BLaER1 (cell line): ENCODE measurements around the gene ALDH3A2.
"Not testable (repeated sequence)": the region's sequence is repeated elsewhere in the genome, so short reads cannot be mapped to it uniquely, and the experiment has no call there.

Experiments used
- H3K27ac ChIP-seq: shearing (Covaris generic); formaldehyde crosslinking; 2 replicates; pipeline ENCODE4 v1.8.1; 2022
- H3K27me3 ChIP-seq: shearing (Covaris generic); formaldehyde crosslinking; 2 replicates; pipeline ENCODE4 v1.8.1; 2022
- H3K36me3 ChIP-seq: shearing (Covaris generic); formaldehyde crosslinking; 2 replicates; pipeline ENCODE4 v1.8.1; 2022
- H3K4me1 ChIP-seq: shearing (Covaris generic); formaldehyde crosslinking; 2 replicates; pipeline ENCODE4 v1.8.1; 2022
- H3K4me2 ChIP-seq: shearing (Covaris generic); formaldehyde crosslinking; 2 replicates; pipeline ENCODE4 v1.8.1; 2022
- H3K4me3 ChIP-seq: shearing (Covaris generic); formaldehyde crosslinking; 2 replicates; pipeline ENCODE4 v1.8.1; 2022
- H3K9ac ChIP-seq: shearing (Covaris generic); formaldehyde crosslinking; 2 replicates; pipeline ENCODE4 v1.8.1; 2022
- H3K9me3 ChIP-seq: shearing (Covaris generic); formaldehyde crosslinking; 2 replicates; pipeline ENCODE4 v1.8.1; 2022
- H4K20me1 ChIP-seq: shearing (Covaris generic); formaldehyde crosslinking; 2 replicates; pipeline ENCODE4 v1.8.1; 2022
- Cebpa-rat ChIP-seq: shearing (Covaris generic); IDR thresholded peaks from 2 replicates; pipeline ENCODE4 v1.8.1; 2022

The ALDH3A2 gene

DNA sequence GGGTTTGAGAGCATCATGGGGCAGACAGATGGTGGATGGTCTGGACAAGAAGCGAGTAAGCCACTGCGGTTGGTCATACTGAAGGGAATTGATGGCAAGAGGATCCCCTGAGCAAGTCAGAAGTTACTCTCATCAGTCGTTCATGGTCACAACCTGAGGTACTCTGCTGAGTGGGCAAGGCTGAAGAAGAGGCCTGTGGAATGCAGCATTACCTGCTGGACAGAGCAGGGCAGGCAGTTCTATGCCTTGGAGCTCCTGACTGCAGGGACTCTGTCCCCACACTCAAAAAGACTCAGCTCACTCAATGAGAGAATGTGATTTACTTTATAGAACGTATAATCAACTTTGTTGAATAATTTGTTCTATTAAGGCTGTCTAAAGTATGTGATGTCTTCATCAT, 28.3 kb downstream of the ALDH3A2 start:
- Histone ChIP-seq H3K4me1 (no peaks in the 10 kb centered on the region), H3K9ac (no peak overlapping the region), H3K4me2 (no peak overlapping the region), H3K4me3 (no peak overlapping the region), H4K20me1 (no peaks in the 10 kb centered on the region), H3K36me3 (peaks cover 49% of the 10 kb centered on the region), H3K27ac (no peak overlapping the region), H3K9me3 (no peaks in the 10 kb centered on the region), H3K27me3 (no peaks in the 10 kb centered on the region)
- TF ChIP-seq Cebpa-rat = no peak

GRCh38 chr17:19677736-19678379, 29.3 kb downstream of the ALDH3A2 start:
- no peak for TF ChIP-seq Cebpa-rat
- Histone ChIP-seq H3K27me3 (no peaks in the 10 kb centered on the region), H3K9me3 (no peaks in the 10 kb centered on the region)

GRCh38 chr17:19678581-19679453, 30.3 kb downstream of the ALDH3A2 start:
- no peak overlapping the region for H3K27ac ChIP-seq
- H3K9me3 ChIP-seq = no peaks in the 10 kb centered on the region
- peaks cover 31% of the 10 kb centered on the region for H3K36me3 ChIP-seq

More at GRCh38 chr17:19677736-19678379, 29.3 kb downstream of the ALDH3A2 start:
- no peak overlapping the region for H3K9ac ChIP-seq
- H3K4me2 ChIP-seq = no peak overlapping the region
- no peaks in the 10 kb centered on the region for H3K4me1 ChIP-seq
- no peak overlapping the region for H3K27ac ChIP-seq
- H3K4me3 ChIP-seq = no peak overlapping the region
- H4K20me1 ChIP-seq = no peaks in the 10 kb centered on the region
- peaks cover 39% of the 10 kb centered on the region for H3K36me3 ChIP-seq

GRCh38 chr17:19683117-19683516, 34.6 kb downstream of the ALDH3A2 start:
- no peaks in the 10 kb centered on the region for H4K20me1 ChIP-seq
- no peak overlapping the region for H3K9ac ChIP-seq
- H3K4me2 ChIP-seq = no peak overlapping the region
- no peaks in the 10 kb centered on the region for H3K4me1 ChIP-seq
- H3K4me3 ChIP-seq = no peak overlapping the region
- no peak overlapping the region for H3K27ac ChIP-seq
- H3K9me3 ChIP-seq = 0 out of 2 replicates have a peak, but pooled peaks cover 7% of the 10 kb centered on the region
- no peaks in the 10 kb centered on the region for H3K27me3 ChIP-seq
- peaks cover 12% of the 10 kb centered on the region; the same call in 1 of the 2 replicates for H3K36me3 ChIP-seq
- TF ChIP-seq Cebpa-rat = no peak

More at GRCh38 chr17:19678581-19679453, 30.3 kb downstream of the ALDH3A2 start:
- Histone ChIP-seq H3K4me1 (no peaks in the 10 kb centered on the region), H4K20me1 (no peaks in the 10 kb centered on the region), H3K27me3 (no peaks in the 10 kb centered on the region), H3K4me2 (no peak overlapping the region), H3K9ac (no peak overlapping the region), H3K4me3 (no peak overlapping the region)
- TF ChIP-seq Cebpa-rat = no peak

- H3K9ac ChIP-seq, H3K4me2 ChIP-seq, H3K27me3 ChIP-seq, H3K27ac ChIP-seq, H3K4me3 ChIP-seq, H3K9me3 ChIP-seq, H3K4me1 ChIP-seq, H3K36me3 ChIP-seq, H4K20me1 ChIP-seq: not testable (repeated sequence)
These were observed 36.5 kb downstream of the ALDH3A2 start for GRCh38 chr17:19684909-19685580.

DNA sequence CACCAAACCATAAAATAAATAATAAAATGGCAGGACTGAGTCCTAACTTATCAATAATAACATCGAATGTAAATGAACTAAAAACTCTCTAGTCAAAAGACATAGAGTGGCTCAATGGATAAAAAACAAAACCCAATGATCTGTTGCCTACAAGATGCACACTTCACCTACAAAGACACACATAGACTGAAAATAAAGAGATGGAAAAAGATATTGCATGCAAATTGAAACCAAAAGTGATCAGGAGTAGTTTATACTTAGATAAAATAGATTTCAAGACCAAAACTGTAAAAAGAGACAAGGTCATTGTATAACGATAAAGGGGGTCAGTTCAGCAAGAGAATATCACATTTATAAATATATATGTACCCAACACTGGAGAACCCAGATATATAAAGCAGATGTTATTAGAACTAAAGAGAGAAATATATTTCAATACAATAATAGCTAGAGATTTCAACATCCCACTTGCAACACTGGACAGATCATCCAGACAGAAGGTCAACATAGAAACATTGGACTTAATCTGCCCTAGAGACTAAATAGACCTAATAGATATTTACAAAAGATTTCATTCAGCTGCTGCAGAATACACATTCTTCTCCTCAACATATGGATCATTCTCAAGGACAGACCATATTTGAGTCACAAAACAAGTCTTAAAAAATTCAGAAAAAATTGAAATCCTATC, 38.0 kb downstream of the ALDH3A2 start:
- no peak overlapping the region for H3K27ac ChIP-seq
- H3K4me1 ChIP-seq = no peaks in the 10 kb centered on the region
- H4K20me1 ChIP-seq = no peaks in the 10 kb centered on the region
- no peaks in the 10 kb centered on the region for H3K36me3 ChIP-seq
- no peak overlapping the region for H3K9ac ChIP-seq
- TF ChIP-seq Cebpa-rat = no peak
- no peak overlapping the region for H3K4me2 ChIP-seq
- 0 out of 2 replicates have a peak, but pooled peaks cover 7% of the 10 kb centered on the region for H3K9me3 ChIP-seq
- no peak overlapping the region for H3K4me3 ChIP-seq
- H3K27me3 ChIP-seq = no peaks in the 10 kb centered on the region

- Histone ChIP-seq H3K4me3 (no peak overlapping the region), H3K4me1 (no peaks in the 10 kb centered on the region)
These were observed 53.7 kb downstream of the ALDH3A2 start for GRCh38 chr17:19702217-19702641.

GRCh38 chr17:19703106-19703827, 54.7 kb downstream of the ALDH3A2 start:
- no peaks in the 10 kb centered on the region for H3K4me1 ChIP-seq
- TF ChIP-seq Cebpa-rat = no peak

More at GRCh38 chr17:19702217-19702641, 53.7 kb downstream of the ALDH3A2 start:
- H3K9me3 ChIP-seq = no peaks in the 10 kb centered on the region
- no peaks in the 10 kb centered on the region for H3K27me3 ChIP-seq
- H3K4me2 ChIP-seq = no peak overlapping the region
- no peaks in the 10 kb centered on the region for H4K20me1 ChIP-seq
- TF ChIP-seq Cebpa-rat = no peak
- H3K27ac ChIP-seq = no peak overlapping the region
- H3K9ac ChIP-seq = no peak overlapping the region
- H3K36me3 ChIP-seq = no peaks in the 10 kb centered on the region

More at GRCh38 chr17:19703106-19703827, 54.7 kb downstream of the ALDH3A2 start:
- no peaks in the 10 kb centered on the region for H3K36me3 ChIP-seq
- no peaks in the 10 kb centered on the region for H4K20me1 ChIP-seq
- no peaks in the 10 kb centered on the region for H3K9me3 ChIP-seq
- H3K9ac ChIP-seq = no peak overlapping the region
- H3K4me2 ChIP-seq = no peak overlapping the region
- H3K27ac ChIP-seq = no peak overlapping the region
- no peak overlapping the region for H3K4me3 ChIP-seq
- no peaks in the 10 kb centered on the region for H3K27me3 ChIP-seq
